Subcutaneous adipose tissue (tissue), 4 donors: ENCODE results near the gene PILRA. TPM values are rescaled to one million over a fixed set of nuclear protein-coding genes. Genes with fewer than 3 reads are reported as not detected.

Experiments
- total RNA-seq, 4 donors: library from RNA; depleted of rRNA; stranded (reverse); fragments of >200 nt; gene quantifications; one replicate each; pipeline ENCODE4 v1.1.0, GENCODE V29; 2016
- TF ChIP-seq, protein P1 (sequence below): fragments of 450-650 bp; IDR thresholded peaks from one replicate; pipeline ENCODE4 v1.5.1; 2016; ENCODE audit warnings: low read depth, mild to moderate bottlenecking, control low read depth, antibody characterized with exemption, moderate library complexity

The PILRA gene
- total RNA-seq, result 10 to 100 TPM in 2 of 4 donors, 1 to 10 TPM in 2; 8.0 to 44.2 (median 9.9) TPM

DNA sequence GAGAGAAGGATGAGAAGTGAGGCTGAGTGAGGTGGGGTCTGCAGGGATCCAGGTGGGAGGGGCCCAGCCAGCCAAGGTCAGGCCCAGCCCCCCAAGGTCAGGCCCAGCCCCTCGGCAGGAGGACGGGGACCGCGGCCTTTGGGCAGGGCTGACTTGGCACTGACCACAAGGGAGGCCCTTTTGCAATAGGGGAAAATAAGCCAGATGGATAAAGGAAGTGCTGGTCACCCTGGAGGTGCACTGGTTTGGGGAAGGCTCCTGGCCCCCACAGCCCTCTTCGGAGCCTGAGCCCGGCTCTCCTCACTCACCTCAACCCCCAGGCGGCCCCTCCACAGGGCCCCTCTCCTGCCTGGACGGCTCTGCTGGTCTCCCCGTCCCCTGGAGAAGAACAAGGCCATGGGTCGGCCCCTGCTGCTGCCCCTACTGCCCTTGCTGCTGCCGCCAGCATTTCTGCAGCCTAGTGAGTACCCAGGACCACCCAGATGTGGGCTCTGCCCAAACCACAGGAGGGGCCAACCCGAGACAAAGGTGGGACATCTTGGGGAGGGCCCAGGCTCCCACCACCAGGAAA, at the start of gene PILRA:
TSS of gene PILRA (plus strand) at position 227 of the 571 bp plus-strand sequence. CDS start at position 397, 170 bp downstream.
- TF ChIP-seq, protein P1, sequence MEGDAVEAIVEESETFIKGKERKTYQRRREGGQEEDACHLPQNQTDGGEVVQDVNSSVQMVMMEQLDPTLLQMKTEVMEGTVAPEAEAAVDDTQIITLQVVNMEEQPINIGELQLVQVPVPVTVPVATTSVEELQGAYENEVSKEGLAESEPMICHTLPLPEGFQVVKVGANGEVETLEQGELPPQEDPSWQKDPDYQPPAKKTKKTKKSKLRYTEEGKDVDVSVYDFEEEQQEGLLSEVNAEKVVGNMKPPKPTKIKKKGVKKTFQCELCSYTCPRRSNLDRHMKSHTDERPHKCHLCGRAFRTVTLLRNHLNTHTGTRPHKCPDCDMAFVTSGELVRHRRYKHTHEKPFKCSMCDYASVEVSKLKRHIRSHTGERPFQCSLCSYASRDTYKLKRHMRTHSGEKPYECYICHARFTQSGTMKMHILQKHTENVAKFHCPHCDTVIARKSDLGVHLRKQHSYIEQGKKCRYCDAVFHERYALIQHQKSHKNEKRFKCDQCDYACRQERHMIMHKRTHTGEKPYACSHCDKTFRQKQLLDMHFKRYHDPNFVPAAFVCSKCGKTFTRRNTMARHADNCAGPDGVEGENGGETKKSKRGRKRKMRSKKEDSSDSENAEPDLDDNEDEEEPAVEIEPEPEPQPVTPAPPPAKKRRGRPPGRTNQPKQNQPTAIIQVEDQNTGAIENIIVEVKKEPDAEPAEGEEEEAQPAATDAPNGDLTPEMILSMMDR, result no peak

DNA sequence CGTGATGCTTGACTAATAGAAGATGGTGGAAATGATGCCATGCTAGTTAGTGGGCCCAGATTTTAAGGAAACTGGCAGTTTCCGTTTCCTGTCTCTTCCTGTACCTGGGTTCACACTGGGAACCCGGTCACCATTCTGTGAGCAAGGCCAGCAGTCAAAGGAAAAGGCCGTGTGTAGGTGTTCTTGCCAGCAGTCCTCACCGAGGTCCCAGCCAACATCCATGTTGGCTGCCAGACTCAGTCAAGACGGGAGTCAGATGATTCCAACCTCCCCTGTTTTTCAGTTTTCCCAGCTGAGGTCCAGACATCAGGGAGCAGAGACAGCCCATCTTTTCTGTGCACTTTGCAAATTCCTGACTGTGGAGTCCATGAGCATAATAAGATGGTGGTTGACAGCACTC, 30.5 kb upstream of the PILRA start:
- TF ChIP-seq, protein P1, result no peak

- TF ChIP-seq, protein P1, result no peak
These were observed 26.4 kb upstream of the PILRA start for GRCh38 chr7:100346921-100347320.

DNA sequence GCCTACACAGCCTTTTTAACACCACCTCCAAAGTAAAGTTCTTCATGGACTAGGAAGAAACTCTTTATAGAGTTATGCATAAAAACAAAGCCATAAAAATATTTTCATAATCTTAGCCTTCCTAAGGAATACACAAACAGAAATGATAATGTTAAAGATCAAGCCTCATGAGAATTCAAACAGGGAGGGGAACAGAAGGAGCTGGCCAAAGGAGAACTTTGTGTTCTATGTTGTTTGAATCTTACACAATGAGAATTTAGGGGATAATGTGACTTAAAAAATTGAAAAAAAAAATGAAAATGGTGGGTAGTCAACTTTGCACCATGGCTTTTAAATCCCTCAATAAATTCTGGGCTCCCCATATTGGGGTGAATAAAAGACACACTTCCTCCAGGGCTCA, 24.5 kb upstream of the PILRA start:
- TF ChIP-seq, protein P1, result no peak

DNA sequence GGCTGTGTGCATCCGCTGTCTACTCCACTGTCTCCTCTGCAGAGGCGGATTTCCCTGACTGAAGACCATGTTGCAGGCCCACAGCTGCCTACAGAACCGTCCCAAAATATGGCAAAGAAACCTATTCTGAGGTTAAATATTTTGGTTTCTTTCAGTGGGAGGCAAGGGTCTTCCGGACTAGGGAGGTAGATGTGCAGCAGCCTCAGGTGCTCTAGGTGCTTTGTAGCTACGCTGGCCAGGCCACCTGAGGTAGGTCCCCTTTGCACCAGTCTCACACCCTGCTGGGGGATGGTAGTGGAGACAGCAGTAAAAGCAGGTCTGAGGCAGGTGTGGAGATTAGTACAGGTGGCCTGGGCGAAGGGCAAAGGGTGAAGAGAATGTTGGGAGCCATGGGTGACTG, 23.5 kb upstream of the PILRA start:
- TF ChIP-seq, protein P1, result no peak

DNA sequence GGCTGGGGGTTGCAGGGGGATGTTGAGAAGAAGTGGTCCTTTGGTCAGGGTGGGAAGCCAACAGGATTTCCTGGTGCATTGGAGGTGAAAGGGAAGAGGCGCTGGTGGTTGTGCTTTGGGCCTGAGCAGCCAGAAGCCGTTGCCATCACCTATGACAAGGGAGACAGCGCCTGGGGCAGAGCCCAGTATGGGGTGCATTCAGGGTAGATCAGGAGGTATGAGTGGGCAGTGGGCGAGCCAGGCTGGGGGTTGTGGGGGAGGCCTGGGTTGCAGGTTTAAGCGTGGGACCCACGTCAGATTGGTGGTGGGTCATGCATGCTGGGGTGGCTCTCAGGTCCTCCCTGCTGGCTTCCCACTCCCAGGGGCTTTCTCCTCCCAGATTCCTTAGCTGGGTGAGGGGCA, 21.6 kb upstream of the PILRA start:
- TF ChIP-seq, protein P1, result no peak

GRCh38 chr7:100352984-100353684, 20.2 kb upstream of the PILRA start:
- TF ChIP-seq, protein P1, result no peak
